GM19463 (cell line): Measurements from ENCODE around the gene PRRT4.

Experiments used
- ATAC-seq: cut with Tn5 transposase; IDR thresholded peaks from one replicate; pipeline ENCODE4 v1.9.1; 2021; ENCODE audit warnings: mild to moderate bottlenecking, moderate library complexity; ENCODE audit not compliant: unreplicated experiment

PRRT4 gene

DNA sequence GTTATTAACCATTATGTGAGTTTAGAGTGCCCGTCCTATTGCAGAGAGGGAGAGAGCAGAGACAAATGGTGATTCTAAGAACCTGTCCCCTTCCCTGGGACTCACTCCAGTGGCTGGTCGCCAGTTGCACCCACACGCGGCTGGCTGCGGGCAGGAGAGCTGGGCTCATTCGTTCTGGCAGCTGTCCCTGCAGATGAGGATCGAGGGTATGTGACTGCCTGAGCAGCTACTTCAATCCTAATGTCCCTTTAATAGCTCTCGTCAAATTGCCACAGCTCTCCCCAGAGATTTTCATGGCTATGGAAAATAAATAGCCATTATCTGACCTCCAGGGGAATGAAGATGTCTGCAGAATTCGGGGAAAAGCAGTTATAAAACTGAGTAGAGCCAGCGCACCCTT lies 59.4 kb downstream of the PRRT4 start:
- ATAC-seq = no peak
